ENCODE measurements around the gene ABCF3.

Gene ABCF3

DNA sequence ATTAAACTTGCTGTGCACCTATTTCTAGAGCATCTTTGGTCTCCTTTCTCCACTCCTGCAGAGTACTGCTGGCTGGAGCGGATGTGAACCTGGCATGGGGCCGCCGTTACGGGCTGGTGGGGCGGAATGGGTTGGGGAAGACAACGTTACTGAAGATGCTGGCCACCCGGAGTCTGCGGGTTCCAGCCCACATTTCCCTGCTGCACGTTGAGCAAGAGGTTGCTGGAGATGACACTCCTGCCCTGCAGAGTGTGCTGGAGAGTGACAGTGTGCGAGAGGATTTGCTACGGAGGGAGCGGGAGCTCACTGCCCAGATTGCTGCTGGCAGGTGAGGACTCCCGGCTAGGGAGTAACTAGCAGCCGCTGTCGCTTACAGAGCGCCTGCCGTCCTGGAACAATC, 2.1 kb downstream of the ABCF3 start:
- DNase-seq (ENCODE audit: low spot score) = no peak

DNA sequence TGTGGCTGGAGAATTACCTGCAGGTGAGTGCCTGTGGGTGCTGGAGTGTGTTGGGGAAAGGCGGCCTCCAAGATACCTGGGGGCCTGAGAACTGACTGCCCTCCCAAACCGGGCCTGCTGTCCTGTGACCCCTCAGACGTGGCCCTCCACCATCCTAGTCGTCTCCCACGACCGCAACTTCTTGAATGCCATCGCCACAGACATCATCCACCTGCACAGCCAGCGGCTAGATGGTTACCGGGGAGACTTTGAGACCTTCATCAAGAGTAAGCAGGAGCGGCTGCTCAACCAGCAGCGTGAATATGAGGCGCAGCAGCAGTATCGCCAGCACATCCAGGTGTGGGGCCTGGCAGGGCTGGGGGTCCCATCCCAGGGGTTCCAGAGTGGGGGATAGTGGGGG, 3.4 kb downstream of the ABCF3 start:
- DNase-seq (ENCODE audit: low spot score) = no peak

DNA sequence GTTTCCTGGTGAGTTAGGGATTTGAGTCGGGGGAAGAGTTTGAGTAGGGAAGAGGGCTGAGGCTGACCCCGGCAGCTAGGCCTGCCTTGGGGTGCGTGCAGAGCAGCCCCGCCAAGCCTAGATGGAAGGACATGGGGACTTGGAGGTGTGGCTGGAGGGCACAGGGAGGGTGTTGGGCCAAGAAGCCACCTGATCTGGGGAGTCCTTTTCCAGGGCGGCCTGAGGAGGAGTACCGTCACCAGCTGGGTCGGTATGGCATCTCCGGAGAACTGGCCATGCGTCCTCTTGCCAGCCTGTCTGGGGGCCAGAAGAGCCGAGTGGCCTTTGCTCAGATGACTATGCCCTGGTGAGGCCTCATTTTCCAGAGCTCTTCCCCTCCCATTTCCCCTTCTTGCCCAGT, 6.9 kb downstream of the ABCF3 start:
- no peak for DNase-seq (ENCODE audit: low spot score)

DNA sequence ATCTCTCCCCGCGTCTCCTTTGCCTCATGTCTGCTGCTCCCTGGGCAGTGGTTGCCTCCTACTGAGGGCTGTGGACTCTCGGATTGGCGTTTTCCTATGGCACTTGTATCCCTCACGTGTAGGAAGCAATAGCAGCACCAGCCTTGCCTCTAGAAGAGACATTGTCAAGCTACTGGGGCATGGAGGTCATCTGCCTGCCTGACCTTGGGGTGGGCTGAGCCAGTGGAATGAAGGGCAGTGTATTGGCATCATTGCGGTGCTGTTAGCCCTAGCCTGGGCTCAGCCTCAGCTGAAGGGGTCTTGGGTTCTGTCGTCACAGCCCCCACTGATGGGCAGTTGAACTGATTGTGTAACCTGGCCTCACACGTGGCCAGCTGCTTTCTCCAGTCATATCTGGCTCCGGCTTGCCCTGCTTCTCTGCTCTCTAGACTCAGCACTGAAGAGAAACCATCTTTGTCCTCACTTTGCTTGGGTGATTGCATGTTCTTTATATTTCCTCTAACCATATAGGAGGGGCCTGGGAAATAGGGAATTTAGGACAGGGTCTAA, 8.1 kb downstream of the ABCF3 start:
- no peak for DNase-seq (ENCODE audit: low spot score)

DNA sequence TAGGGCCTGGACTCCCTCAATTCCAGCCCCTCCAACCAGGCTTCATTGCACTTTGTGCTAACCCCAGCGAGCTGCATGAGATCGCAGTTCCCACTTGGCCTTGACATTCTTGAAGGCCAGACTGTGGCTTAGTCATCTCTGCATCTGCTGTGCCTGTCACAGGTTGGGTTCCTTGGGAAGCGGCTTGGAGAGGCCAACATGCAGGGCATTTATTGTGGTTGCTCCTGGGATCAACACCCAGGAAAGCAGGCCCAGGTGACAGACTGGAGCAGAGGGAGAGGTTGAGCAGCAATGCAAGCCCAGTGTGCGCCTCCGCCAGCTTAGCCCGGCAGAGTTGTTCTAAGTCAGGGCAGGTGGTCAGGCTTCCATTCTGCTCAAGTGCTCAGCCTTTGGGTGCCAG, 10.5 kb downstream of the ABCF3 start:
- no peak for DNase-seq (ENCODE audit: low spot score)

DNA sequence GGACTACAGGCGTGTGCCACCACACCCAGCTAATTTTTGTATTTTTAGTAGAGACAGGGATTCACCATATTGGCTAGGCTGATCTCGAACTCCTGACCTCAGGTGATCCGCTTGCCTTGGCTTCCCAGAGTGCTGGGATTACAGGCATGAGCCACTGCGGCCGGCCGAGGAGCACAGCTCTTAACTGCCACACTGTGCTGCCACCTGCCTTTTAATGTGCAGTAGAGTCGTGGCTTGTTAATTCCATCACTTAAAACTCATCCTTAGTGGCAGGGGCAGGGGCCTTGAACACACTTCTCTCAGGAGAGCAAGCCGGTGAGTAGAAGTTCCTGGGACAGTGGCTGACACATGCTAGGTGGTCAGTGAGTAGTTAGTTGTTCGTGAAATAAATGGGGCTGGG, 12.5 kb downstream of the ABCF3 start:
- no peak for DNase-seq (ENCODE audit: low spot score)

DNA sequence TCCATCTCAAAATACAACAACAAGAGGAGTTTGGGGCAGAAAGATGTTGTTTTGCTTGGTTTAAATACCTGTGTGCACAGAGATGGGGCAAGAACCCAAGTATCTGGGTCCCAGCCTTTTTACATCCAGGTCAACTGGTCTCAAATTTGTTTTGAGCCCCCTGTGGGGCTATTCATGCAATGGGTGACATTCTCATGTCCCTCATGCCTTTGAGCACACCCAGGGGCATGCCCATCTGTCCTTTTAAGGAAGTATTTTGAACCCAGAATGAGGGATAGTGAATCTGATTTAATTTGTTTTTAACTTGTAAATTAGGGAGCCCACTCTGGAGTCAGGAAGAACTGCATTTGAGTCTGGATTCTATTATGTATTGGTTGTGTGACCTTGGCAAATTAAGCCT, 14.8 kb downstream of the ABCF3 start:
- DNase-seq (ENCODE audit: low spot score) = no peak

DNA sequence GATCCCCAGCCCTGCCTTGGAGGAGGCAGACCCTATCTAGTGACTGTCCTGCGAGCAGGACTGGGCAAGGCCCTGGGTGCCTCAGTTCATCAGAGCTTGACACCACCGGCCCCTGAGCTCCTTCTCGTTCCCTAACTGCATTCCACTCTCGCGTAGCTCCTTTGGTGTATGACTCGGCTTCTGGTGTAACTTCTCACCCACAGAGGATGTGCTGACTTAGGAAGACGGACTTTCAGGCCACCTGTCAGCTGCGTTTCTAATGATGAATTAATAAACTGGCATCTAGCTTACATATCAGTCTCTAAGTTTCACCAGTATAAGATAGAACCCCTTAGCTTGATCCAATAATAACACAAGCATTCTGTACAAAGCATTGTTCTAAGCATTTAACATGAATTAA, 17.5 kb downstream of the ABCF3 start:
- no peak for DNase-seq (ENCODE audit: low spot score)

DNA sequence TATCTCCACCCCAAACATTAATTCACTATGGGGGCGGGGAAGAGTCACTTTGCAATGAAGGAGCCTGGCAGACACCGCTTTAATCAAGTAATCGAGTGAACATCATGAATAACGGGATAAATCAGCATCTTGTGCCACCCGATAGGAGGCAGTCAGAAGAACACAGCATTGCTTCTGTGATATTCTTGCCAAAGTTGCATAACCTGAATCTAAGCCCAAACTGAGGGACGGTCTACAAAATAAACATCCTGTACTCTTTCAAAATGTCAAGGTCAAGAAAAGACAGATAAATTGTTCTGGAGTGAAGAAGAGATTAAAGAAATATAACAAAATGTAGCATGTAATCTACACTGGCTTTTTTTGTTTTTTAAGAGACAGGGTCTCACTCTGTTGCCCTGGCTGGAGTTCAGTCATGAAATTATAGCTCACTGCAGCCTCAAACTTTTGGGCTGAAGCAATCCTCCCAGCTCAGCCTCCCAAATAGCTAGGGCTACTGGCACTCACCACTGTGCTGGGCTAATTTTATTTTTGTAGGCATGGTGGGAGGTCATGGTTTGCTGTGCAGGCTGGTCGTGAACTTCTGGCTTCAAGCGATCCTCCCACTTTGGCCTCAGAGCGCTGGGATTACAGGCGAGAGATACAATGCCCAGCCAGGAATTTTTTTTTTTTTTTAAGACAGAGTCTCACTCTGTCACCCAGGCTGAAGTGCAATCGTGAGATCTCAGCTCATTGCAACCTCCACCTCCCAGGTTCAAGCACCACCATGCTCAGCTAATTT, 23.3 kb downstream of the ABCF3 start:
- DNase-seq (ENCODE audit: low spot score) = no peak

DNA sequence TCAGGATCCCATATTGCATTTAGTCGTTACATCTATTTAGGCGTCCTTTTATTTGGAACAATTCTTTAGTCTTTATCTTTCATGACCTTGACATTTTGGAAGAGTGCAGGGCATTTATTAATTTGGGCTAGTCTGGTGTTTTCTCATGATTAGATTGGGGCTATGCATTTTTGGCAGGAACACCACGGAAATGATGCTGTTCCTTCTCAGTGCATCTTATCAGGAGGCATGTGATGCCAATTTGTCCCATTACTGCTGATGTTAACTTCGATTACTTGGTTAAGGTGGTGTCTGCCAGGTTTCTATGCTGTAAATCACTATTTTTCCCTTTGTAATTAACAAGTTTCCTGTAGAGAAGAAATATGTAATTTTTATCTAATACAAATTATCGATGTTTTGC, 25.3 kb downstream of the ABCF3 start:
- DNase-seq (ENCODE audit: low spot score) = no peak

DNA sequence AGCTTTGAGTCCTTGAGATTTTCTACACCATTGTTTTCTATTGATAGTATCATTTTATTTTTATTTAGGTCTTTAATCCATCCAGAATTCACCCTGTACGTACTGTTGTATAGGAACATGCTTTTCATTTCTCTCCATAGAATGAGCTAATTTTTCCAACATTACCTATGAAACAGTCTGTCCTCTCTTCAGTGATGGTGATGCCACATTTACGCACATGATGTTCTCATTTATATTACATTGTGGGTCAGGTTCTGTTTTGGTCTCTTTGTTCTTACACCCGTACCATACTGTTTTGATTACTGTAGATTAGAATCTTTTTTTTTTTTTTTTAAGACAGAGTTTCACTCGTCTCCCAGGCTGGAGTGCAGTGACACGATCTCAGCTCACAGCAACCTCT, 25.7 kb downstream of the ABCF3 start:
- DNase-seq (ENCODE audit: low spot score) = no peak

DNA sequence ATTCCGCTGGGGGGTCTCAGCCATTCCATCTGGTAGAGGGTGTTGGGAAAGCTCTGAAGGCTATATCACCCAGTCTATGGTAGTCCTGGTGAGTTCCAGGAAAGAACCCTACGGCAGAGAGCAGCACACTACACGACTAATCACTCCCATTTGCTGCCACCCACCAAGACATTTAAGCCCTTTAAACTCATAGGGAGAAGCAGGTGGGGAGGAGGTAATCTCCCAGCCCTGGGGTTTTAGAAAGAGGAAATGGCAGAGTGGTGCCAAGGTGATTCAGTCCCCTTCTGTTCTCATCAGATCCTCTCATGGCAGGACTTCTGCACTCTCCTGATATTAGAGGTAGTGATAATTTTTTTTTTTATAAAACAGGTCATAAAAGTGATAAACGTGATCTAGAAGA, 32.8 kb downstream of the ABCF3 start:
- DNase-seq (ENCODE audit: low spot score) = no peak

DNA sequence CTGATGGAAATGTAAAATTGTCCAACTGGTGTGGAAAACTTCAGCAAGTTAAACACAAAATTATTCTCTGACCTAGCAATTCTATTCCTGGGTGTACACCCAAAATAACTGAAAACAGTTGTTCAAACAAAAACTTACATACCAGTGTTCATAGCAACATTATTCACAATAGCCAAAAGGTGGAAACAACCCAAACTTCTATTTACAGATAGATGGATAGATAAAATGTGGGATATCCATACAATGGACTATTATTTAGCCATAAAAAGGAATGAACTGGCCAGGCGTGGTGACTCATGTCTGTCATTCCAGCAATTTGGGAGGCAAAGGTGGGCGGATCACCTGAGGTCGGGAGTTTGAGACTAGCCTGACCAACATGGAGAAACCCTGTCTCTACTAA, 36.5 kb downstream of the ABCF3 start:
- no peak for DNase-seq (ENCODE audit: low spot score)

DNA sequence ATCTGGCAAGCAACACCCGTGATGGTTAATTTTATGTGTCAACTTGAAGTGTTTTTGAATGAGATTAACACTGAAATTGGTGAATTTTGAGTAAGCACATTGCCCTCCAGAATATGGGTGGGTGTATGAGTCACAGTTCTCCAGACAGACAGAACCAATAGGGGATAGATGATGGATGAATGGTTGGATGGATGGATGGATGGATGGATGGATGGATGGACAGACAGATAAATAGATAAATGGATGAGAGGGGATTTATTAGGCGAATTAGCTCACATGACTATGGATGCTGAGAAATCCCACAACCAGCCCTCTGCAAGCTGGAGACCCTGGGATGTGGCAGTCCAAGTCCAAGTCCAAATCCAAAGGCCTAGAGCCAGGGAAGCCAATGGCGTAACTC, 37.9 kb downstream of the ABCF3 start:
- no peak for DNase-seq (ENCODE audit: low spot score)

DNA sequence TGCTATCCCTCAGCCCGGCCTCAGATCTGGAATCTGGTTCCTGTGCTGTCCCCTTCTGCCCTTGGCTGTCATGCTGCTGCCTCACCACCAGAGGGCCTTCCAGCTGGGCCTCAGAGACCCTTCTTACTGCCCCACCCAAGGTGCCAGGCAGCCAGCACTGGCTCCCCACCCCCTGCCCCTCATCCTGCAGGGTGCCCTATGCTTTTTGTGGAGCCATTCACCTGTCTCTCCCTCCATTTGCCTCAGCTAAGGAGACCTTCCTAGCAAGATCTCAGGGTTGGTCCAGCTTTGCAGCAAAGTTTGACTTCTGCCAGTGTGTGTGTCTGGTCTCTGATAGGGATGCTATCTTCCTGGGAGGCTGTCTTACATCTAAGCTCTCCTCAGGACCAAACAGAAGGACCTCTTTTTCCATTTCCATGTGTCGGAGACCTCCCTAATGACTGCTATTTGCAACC, 41.5 kb downstream of the ABCF3 start:
- peak; percentile 72 for DNase-seq (ENCODE audit: low spot score)

DNA sequence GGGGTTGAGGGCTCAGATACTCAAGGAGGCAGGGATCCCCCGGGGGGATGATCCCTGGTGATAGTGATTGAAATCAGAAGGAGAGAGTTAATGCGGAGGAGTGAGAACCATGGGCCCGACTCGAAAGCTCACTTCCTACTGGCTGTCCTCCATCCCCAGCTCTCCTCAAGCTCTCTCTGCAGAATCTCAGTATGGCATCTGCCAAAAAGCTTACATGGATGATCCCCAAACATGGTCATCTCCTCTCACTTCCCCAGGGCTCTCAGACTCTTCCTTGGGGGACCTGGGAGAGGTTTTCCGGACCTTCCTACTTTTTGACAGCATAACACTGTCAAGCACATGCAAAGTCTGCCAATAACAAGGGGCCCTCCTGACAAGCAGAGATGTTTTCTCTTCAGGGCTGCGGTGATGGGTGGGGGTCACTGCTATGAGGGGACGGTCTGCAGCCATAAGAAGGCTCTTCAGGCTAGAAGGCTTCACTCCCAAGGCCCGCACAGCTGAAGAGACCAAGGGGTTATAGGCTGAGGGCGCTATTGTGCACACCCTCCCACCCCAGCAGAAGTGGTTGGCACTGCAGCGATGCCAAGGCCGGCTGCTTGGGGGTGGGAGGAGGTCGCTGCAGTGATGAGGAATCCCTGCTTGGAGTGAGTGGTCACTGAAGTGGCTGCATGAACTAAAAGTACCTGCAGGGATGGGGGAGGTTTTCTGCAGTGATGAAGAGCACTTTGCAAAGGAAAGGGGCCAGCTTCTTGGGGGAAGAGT, 42.6 kb downstream of the ABCF3 start:
- DNase-seq (ENCODE audit: low spot score) = no peak

DNA sequence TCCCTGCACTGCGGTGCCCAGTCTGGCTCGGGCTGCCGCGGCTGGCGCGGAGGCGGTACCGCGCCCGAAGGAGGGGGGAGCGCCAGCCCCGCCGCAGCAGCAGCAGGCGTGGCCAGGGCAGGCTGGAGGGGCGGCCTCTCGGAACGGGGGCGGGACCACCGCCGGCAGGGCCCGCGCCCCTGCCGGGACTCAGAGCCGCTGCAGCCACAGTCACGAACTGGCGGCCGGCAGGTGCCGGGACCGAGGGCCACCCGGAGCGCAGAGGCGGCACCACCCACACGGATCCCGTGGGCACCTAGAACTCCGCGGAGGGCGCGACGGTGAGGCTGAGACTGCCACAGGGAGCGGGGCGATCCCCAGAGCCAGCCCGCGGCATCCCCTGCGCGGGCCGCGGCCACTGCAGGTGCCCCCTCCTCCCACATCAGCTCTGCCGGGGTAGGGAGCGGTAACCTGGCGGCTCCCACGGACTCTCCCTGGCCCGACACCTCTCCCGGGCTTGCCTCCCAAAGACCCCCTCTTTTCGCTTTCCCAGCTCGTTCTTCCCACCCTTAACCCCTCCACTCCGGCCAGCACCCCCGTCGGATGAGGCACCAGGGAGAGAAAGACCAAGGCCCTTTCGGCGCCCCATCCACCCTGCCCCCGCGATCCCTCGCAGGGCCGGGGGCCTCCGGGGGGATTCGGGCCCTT, 43.5 kb downstream of the ABCF3 start, which contains the start of gene VWA5B2:
Gene VWA5B2 (plus strand): TSS at position 192 of the 687 bp plus-strand sequence. CDS start 944 bp downstream, outside the sequence.
- DNase-seq (ENCODE audit: low spot score) = peak; percentile 85

DNA sequence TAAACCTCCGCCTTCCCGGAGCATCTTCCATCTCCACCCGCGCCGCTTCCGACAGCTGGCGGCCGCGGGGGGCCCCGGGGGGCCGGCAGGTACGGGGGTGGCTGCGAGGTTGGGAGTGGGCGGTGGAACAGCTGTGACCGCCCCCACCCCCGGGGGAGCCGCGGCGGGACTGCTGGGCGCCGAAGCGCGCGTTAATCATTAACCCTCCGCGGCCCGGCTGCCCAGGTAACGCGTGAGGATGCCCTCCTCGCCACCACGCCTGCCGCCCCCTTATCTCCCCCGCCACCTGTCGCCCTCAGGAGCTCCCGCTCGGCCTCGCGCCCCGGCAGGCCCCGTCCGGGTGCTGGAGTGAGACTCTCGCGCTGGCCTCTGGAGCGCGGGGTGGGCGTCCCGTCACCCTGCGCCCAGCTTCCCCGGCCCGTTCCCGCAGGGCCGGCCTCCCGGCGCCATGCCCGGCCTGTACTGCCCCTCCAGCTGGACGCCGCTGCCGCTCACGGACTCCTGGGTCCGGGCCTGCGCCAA, 44.1 kb downstream of the ABCF3 start:
- DNase-seq (ENCODE audit: low spot score) = no peak

DNA sequence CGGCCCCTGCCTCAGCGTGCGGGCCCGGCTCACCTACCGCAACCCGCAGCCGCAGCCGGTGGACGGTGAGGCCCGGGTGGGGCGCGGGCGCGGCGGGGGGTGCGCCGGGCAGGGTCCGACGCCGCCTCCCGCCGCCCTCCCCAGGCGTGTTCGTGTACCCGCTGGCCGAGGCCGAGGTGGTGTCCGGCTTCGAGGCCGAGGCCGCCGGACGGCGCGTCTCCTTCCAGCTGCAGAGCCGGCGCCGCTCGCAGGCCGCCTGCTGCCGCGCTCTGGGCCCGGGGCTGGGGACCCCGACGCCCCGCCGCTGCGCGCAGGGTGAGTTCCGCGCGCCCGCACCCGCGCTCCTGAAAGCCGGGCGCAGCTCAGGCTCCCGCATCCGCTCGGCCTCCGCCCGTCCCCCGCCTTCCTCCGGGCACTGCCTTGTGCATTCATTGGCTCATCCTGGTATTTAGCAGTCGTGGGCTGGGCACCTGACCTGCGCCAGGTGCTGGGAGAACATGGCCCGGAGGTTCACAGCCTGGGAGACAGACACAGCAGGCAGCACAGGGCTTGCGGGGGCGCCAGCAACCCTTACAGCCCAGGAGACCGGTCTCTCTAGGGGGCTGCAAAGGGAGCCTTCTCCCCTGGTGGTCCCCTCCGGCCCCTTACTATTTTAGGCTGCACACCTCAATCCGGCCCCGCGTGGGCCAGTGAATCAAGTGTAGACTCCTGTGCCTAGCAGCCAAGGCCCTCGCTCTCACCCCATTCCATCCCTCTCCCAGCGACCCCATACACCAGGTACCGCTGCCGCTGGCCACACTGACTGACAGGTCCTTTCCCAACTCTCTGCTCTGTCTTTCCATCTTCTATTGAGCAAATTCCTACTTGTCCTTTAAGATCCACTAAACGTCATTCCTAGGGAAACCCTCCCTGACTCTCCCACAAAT, 44.9 kb downstream of the ABCF3 start:
- DNase-seq (ENCODE audit: low spot score) = no peak

DNA sequence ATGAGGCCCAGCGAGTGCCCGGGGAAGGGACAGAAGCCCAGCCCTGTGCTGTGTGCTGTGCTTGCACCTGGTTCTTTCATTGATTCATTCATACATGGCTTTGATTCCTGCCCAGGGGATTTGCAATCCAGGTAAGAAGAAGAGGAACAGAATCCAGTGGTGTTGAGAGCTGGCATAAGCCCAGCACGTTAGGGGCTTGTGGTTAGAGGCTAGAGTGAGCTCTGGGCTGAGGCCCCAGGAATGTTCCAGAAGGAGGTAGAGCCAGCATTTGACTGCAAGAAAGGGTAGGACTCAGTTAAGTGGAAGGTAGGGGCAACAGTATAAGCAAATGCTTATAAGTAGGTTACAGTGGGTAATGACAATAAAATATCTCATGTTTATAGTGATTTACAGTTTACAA, 45.7 kb downstream of the ABCF3 start:
- no peak for DNase-seq (ENCODE audit: low spot score)

DNA sequence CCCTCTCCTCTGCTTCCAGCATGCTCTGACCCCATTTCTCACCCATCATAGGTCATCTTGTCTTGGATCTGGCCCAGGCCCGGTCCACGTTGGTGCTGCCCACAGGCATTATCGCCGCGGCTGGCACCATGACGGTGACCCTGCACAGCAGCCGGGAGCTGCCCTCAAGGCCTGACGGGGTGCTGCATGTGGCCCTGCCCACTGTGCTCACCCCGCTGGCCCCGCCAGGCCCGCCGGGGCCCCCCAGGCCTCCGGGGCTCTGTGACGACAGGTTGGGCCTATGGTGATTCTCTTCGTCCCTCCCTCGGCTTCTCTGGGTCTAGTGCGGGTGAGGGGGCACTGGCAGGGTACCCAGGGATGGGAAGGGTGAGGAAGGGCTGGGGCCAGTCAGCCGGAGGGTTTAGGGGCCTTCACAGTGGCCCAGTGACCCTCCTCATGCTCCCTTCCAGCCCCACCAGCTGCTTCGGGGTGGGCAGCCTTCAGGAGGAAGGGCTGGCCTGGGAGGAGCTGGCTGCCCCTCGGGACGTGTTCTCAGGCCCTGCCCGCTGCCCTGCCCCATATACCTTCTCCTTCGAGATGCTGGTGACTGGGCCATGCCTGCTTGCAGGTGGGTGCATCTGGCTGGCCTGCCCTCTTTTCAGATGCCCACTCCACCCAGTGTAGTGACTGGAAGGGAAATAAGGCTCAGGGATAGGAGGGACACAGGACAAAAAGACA, 47.3 kb downstream of the ABCF3 start:
- DNase-seq (ENCODE audit: low spot score) = no peak

Data from NAMALWA (cell line).